Activated CD8-positive, alpha-beta T cell treated with anti-CD3 and anti-CD28 coated beads, Interleukin-2, amount 10 ng/mL, durations not matched to agents 7 days and 5 days (primary cell): Measurements from ENCODE around the gene VAPB. TPM values are rescaled to one million over a fixed set of nuclear protein-coding genes. Genes with fewer than 3 reads are reported as not detected.

Experiments used
- ATAC-seq: fragments of 150-1000 bp; cut with Tn5 transposase; one replicate; pipeline ENCODE4 v1.10.0; 2021; ENCODE audit warnings: moderate library complexity
- CTCF ChIA-PET: fragments of 350-600 bp; sonication (Branson Sonifier 250); formaldehyde crosslinking; loops from one replicate; lab custom pipeline; 2021; ENCODE audit warnings: antibody characterized with exemption; lab: Charles Lee
- POLR2A ChIA-PET: fragments of 350-600 bp; sonication (Branson Sonifier 250); formaldehyde crosslinking; loops from one replicate; lab custom pipeline; 2021; ENCODE audit warnings: antibody characterized with exemption; lab: Charles Lee
- DNase-seq: peaks from one replicate; pipeline ENCODE4 v3.0.0-alpha.2; 2020
- H3K27ac Mint-ChIP-seq: one replicate; pipeline ENCODE4 v1.8.0; 2021; ENCODE audit warnings: mild to moderate bottlenecking, mixed read lengths
- H3K27me3 Mint-ChIP-seq: one replicate; pipeline ENCODE4 v1.8.0; 2021; ENCODE audit warnings: low read depth, mixed read lengths
- H3K36me3 Mint-ChIP-seq: one replicate; pipeline ENCODE4 v1.8.0; 2021; ENCODE audit warnings: low read depth, mixed read lengths
- H3K4me1 Mint-ChIP-seq: one replicate; pipeline ENCODE4 v1.8.0; 2021; ENCODE audit warnings: low read depth, mixed read lengths
- H3K4me3 Mint-ChIP-seq: one replicate; pipeline ENCODE4 v1.8.0; 2021; ENCODE audit warnings: mild to moderate bottlenecking, mixed read lengths
- H3K9me3 Mint-ChIP-seq: one replicate; pipeline ENCODE4 v1.8.0; 2022; ENCODE audit warnings: mixed read lengths; ENCODE audit not compliant: insufficient read depth
- total RNA-seq, 2 experiments: library from RNA; stranded (reverse); gene quantifications; one replicate each; pipeline ENCODE4 v1.2.3, GENCODE V29; 2021

VAPB gene
- total RNA-seq, 2 experiments from 2014 or later, result 34.5 to 36.8 TPM

DNA sequence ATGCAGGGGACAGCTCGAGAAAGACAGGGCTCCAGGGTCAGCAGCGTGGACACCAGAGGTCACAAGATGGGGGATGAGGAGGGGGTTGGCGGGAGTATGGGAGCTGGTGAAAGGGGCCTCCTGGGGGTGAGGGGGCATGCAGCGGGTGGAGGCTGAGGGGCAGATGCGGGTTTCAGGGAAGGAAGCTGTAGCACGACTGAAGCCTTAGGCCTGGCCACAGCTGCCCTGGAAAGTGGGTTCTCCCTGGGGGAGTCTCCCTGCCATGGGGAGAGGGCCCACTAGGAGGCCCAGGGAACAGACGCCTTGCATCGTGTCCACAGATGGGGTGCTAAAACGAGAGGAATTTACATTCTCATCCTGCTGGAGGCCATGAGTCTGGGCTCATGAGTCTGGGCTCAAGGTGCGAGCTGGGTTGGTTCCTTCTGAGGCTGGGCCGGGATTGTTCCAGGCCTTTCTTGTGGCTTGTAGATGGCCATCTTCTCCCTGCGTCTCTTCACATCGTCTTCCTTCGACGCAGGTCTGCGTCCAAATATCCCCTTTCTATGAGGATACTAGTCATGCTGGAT lies 108.1 kb downstream of the VAPB start:
- CTCF ChIA-PET, result no interaction called here
- Mint-ChIP-seq H3K36me3 (no peaks in the 10 kb centered on the region), H3K27ac (no peak overlapping the region), H3K4me1 (no peaks in the 10 kb centered on the region), H3K9me3 (no peaks in the 10 kb centered on the region), H3K27me3 (peaks cover 4% of the 10 kb centered on the region), H3K4me3 (no peak overlapping the region)
- POLR2A ChIA-PET, result no interaction called here
- ATAC-seq (no peak), DNase-seq (no peak)

- Mint-ChIP-seq H3K36me3 (no peaks in the 10 kb centered on the region), H3K27me3 (peaks cover 1% of the 10 kb centered on the region), H3K4me1 (no peaks in the 10 kb centered on the region), H3K4me3 (no peak overlapping the region), H3K27ac (no peak overlapping the region), H3K9me3 (no peaks in the 10 kb centered on the region)
- ATAC-seq, result no peak
- CTCF ChIA-PET, result interaction anchor here (0.7 kb wide), 1 partner anchor 17 kb away, joined by 3 read pairs; no protein-coding TSS in a partner anchor
- DNase-seq, result no peak
- POLR2A ChIA-PET, result no interaction called here
Observed at GRCh38 chr20:58497724-58498469, 108.9 kb downstream of the VAPB start.

DNA sequence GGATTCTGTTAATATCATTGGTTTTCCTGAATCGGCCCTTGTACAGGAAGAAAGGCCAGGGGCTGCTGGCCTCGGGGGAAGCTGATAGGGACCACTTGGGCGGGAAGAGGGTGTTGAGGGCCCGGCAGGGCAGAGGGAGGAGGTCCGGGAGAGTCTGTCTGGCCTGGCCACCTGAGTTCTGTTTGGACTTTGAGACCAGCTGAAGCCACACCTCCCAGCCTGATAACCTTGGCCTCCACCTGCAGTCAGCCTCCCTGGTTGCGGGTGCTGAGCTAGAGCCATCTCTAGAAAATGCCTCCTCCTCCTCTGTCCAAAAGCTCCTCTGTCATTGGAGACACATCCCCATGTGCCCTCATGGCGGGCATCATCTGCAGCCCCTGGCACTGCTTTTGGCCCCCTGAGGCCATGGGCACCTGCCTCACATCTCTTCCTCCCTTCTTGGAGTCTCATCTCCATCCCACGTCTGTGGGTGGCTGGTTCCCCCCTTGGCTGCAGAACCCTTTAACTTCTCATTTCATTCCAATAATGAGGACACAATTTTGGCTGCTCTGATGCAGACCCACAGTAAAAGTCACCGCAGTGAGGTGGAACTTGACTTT lies 109.5 kb downstream of the VAPB start:
- no peaks in the 10 kb centered on the region for H3K9me3 Mint-ChIP-seq
- H3K36me3 Mint-ChIP-seq, result no peaks in the 10 kb centered on the region
- ATAC-seq, result no peak
- H3K27me3 Mint-ChIP-seq, result no peaks in the 10 kb centered on the region
- POLR2A ChIA-PET, result no interaction called here
- CTCF ChIA-PET, result interaction anchor here (0.7 kb wide), 1 partner anchor 17 kb away, joined by 3 read pairs; no protein-coding TSS in a partner anchor
- no peak overlapping the region for H3K4me3 Mint-ChIP-seq
- no peak overlapping the region for H3K27ac Mint-ChIP-seq
- H3K4me1 Mint-ChIP-seq, result no peaks in the 10 kb centered on the region
- DNase-seq, result no peak

DNA sequence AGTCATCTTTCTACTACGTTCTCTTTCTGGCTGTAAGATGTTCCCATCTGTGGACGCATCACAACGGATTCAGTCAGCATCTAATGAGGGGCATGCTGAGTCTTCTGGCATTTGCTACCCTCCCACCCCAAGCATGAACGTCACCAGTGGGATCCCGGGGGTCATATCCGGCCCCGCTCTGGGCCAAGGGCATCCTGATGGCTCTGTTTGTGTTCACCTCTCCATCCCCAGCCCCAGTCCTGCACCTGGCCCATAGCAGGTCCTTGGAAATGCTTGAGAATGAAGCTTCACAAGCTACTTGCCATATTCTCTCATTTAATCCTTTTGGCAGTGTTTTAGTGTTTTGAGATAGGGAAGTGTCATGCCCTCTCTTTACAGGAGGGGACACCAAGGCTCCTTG lies 111.2 kb downstream of the VAPB start:
- DNase-seq (no peak), ATAC-seq (no peak)
- peaks cover 5% of the 10 kb centered on the region for H3K9me3 Mint-ChIP-seq
- no peak overlapping the region for H3K27ac Mint-ChIP-seq
- no peaks in the 10 kb centered on the region for H3K4me1 Mint-ChIP-seq
- H3K36me3 Mint-ChIP-seq, result no peaks in the 10 kb centered on the region
- H3K27me3 Mint-ChIP-seq, result no peaks in the 10 kb centered on the region
- ChIA-PET CTCF (no interaction called here), POLR2A (no interaction called here)
- no peak overlapping the region for H3K4me3 Mint-ChIP-seq

Other genes with a start within 250 kb of the VAPB start
- gene ANKRD60, start 160.6 kb upstream of the VAPB start, total RNA-seq, result not detected
- gene RAB22A, start 79.5 kb upstream of the VAPB start, total RNA-seq, result 10 to 100 TPM; 16.0 to 17.3 TPM
- not detected for gene APCDD1L, start 126.2 kb downstream of the VAPB start, total RNA-seq